HepG2 (cell line): ENCODE results near the gene ALOX12. TPM values are rescaled to one million over a fixed set of nuclear protein-coding genes. Genes with fewer than 3 reads are reported as not detected.

Source experiments
- ATF7-NPFF ChIP-seq: sonication (generic); formaldehyde crosslinking; IDR thresholded peaks from 2 replicates; pipeline ENCODE4 v1.8.1; 2023; ENCODE audit warnings: mild to moderate bottlenecking, low read depth, missing genetic modification reagents, moderate library complexity
- ATRX ChIP-seq: sonication (generic); formaldehyde crosslinking; IDR thresholded peaks from 2 replicates; pipeline ENCODE4 v1.4.0; 2020; ENCODE audit warnings: missing genetic modification reagents, borderline replicate concordance
- CC2D1A ChIP-seq: sonication (generic); formaldehyde crosslinking; IDR thresholded peaks from 2 replicates; pipeline ENCODE4 v1.8.1; 2023; ENCODE audit warnings: mild to moderate bottlenecking, missing genetic modification reagents
- ELF4 ChIP-seq: sonication (generic); formaldehyde crosslinking; IDR thresholded peaks from 2 replicates; pipeline ENCODE4 v1.5.0; 2020; ENCODE audit warnings: missing genetic modification reagents, mild to moderate bottlenecking, moderate library complexity, borderline replicate concordance
- MAZ ChIP-seq, 2 experiments: sonication (generic) in 1 of 2; formaldehyde crosslinking in 1 of 2; IDR thresholded peaks; 2 replicates each; pipeline versions ENCODE4 v1.5.0 to v1.6.1; 2012 to 2020; ENCODE audit warnings: low read depth in 2 of 2, mild to moderate bottlenecking in 2 of 2, borderline replicate concordance in 1 of 2, improper control_type of control experiment in 1 of 2, low read length in 1 of 2, missing genetic modification reagents in 1 of 2, moderate library complexity in 1 of 2
- TAF15 ChIP-seq: fragments of 200-400 bp; formaldehyde crosslinking; IDR thresholded peaks from one replicate; pipeline ENCODE4 v1.6.1; 2018; ENCODE audit warnings: mild to moderate bottlenecking, low read depth, low read length; ENCODE audit not compliant: poor library complexity, severe bottlenecking
- TRIM24 ChIP-seq: sonication (generic); formaldehyde crosslinking; IDR thresholded peaks from 2 replicates; pipeline ENCODE4 v1.8.0; 2022; ENCODE audit warnings: mild to moderate bottlenecking, missing genetic modification reagents
- U2AF2 ChIP-seq: fragments of 200-400 bp; formaldehyde crosslinking; IDR thresholded peaks from 2 replicates; pipeline ENCODE4 v1.6.1; 2017; ENCODE audit warnings: low read depth, mild to moderate bottlenecking, low read length
- ZMYM2 ChIP-seq: sonication (generic); formaldehyde crosslinking; IDR thresholded peaks from 2 replicates; pipeline ENCODE4 v1.8.0; 2022; ENCODE audit warnings: mild to moderate bottlenecking, missing genetic modification reagents
- ZNF17 ChIP-seq: sonication (generic); formaldehyde crosslinking; IDR thresholded peaks from 2 replicates; pipeline ENCODE4 v1.5.0; 2020; ENCODE audit warnings: mild to moderate bottlenecking, missing genetic modification reagents
- ZNF20 ChIP-seq: sonication (generic); formaldehyde crosslinking; IDR thresholded peaks from 2 replicates; pipeline ENCODE4 v1.4.0; 2020; ENCODE audit warnings: mild to moderate bottlenecking, moderate library complexity, missing genetic modification reagents
- ZNF451 ChIP-seq: sonication (generic); formaldehyde crosslinking; IDR thresholded peaks from 2 replicates; pipeline ENCODE4 v1.5.0; 2020; ENCODE audit warnings: mild to moderate bottlenecking, missing genetic modification reagents
- ZNF484 ChIP-seq: sonication (generic); formaldehyde crosslinking; IDR thresholded peaks from 2 replicates; pipeline ENCODE4 v1.5.1; 2020; ENCODE audit warnings: mild to moderate bottlenecking, low read depth, missing genetic modification reagents, borderline replicate concordance
- ZNF777 ChIP-seq: sonication (generic); formaldehyde crosslinking; IDR thresholded peaks from 2 replicates; pipeline ENCODE4 v1.4.0; 2020; ENCODE audit warnings: missing genetic modification reagents
- ZNF883 ChIP-seq: sonication (generic); formaldehyde crosslinking; IDR thresholded peaks from 2 replicates; pipeline ENCODE4 v1.5.1; 2020; ENCODE audit warnings: mild to moderate bottlenecking, missing genetic modification reagents; ENCODE audit errors: not compliant biosample characterization
- ZSCAN25 ChIP-seq: sonication (generic); formaldehyde crosslinking; IDR thresholded peaks from 2 replicates; pipeline ENCODE4 v1.8.0; 2022; ENCODE audit warnings: mild to moderate bottlenecking, missing genetic modification reagents
- polyA plus RNA-seq, 8 experiments: library from polyadenylated mRNA; depleted of rRNA in 3 of 8; stranded (reverse) in 7 of 8; unstranded in 1 of 8; fragments of >200 nt; fragmentation: Illumina TruSeq in 4 of 8; extraction: Trizol in 4 of 8; gene quantifications; 2 replicates each; pipeline versions ENCODE4 v1.2.1 to v1.2.3, GENCODE V29; 2011 to 2016; ENCODE audit warnings: low read depth in 4 of 8, missing spikeins in 1 of 8, mixed read lengths in 1 of 8; ENCODE audit not compliant: insufficient read depth in 1 of 8
- total RNA-seq, 5 experiments: library from RNA; depleted of rRNA; stranded (reverse); fragments of >200 nt; fragmentation: Illumina TruSeq; extraction: Trizol; gene quantifications; 2 replicates each; pipeline ENCODE4 v1.2.3, GENCODE V29; 2016; ENCODE audit warnings: low read depth in 1 of 5
- TF ChIP-seq, protein P1 (sequence below): sonication (generic); formaldehyde crosslinking; IDR thresholded peaks from 2 replicates; pipeline ENCODE4 v1.4.0; 2020; ENCODE audit warnings: missing genetic modification reagents
- TF ChIP-seq, protein P2 (sequence below): IDR thresholded peaks from 2 replicates; pipeline ENCODE4 v1.6.1; 2012; ENCODE audit warnings: low read length, improper control_type of control experiment

Gene ALOX12
- total and polyA plus RNA-seq, 2 of the 13 experiments (the other 11 are each of a cell fraction or from before 2014, with no cell fraction given), result not detected

DNA sequence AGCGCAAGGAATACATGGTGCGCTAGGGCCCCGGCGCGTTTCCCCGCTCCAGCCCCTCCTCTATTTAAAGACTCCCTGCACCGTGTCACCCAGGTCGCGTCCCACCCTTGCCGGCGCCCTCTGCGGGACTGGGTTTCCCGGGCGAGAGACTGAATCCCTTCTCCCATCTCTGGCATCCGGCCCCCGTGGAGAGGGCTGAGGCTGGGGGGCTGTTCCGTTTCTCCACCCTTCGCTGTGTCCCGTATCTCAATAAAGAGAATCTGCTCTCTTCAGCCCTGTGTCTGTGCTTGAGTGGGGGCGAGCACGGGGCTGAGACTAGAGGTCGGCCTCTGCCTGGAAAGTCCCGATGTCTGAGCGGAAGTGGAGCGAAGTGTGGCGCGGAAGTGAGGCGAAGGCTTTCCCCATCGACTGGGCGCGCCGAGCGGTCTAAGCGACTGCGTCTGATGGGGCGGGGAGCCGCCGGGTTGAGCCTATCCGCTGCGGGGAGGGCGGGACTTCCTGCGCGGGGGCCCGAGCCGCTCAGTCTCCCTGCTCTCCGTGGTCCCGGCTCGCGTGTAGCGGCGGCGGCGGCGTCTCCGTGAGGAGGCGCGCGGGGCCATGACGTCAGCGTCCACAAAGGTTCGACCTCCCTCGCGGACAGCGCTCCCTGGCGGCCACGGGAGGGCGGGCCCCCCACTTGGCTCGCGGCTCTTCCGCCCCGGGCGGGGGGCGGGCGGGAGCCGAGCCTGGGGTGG, 18.6 kb downstream of the ALOX12 start (continued):
- TF ChIP-seq, protein P1, sequence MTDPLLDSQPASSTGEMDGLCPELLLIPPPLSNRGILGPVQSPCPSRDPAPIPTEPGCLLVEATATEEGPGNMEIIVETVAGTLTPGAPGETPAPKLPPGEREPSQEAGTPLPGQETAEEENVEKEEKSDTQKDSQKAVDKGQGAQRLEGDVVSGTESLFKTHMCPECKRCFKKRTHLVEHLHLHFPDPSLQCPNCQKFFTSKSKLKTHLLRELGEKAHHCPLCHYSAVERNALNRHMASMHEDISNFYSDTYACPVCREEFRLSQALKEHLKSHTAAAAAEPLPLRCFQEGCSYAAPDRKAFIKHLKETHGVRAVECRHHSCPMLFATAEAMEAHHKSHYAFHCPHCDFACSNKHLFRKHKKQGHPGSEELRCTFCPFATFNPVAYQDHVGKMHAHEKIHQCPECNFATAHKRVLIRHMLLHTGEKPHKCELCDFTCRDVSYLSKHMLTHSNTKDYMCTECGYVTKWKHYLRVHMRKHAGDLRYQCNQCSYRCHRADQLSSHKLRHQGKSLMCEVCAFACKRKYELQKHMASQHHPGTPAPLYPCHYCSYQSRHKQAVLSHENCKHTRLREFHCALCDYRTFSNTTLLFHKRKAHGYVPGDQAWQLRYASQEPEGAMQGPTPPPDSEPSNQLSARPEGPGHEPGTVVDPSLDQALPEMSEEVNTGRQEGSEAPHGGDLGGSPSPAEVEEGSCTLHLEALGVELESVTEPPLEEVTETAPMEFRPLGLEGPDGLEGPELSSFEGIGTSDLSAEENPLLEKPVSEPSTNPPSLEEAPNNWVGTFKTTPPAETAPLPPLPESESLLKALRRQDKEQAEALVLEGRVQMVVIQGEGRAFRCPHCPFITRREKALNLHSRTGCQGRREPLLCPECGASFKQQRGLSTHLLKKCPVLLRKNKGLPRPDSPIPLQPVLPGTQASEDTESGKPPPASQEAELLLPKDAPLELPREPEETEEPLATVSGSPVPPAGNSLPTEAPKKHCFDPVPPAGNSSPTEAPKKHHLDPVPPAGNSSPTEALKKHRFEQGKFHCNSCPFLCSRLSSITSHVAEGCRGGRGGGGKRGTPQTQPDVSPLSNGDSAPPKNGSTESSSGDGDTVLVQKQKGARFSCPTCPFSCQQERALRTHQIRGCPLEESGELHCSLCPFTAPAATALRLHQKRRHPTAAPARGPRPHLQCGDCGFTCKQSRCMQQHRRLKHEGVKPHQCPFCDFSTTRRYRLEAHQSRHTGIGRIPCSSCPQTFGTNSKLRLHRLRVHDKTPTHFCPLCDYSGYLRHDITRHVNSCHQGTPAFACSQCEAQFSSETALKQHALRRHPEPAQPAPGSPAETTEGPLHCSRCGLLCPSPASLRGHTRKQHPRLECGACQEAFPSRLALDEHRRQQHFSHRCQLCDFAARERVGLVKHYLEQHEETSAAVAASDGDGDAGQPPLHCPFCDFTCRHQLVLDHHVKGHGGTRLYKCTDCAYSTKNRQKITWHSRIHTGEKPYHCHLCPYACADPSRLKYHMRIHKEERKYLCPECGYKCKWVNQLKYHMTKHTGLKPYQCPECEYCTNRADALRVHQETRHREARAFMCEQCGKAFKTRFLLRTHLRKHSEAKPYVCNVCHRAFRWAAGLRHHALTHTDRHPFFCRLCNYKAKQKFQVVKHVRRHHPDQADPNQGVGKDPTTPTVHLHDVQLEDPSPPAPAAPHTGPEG (CRISPR knock-in tag), result no peak
- TF ChIP-seq ZNF484 (CRISPR knock-in tag) (no peak), ZSCAN25 (CRISPR knock-in tag) (peak; percentile 66; the same call in 1 of the 2 replicates), U2AF2 (no peak), ZNF20 (CRISPR knock-in tag) (no peak), ZMYM2 (CRISPR knock-in tag) (peak; percentile 89; the same call in 1 of the 2 replicates), ZNF777 (CRISPR knock-in tag) (0 out of 2 replicates have a peak, but pooled peaks have one; percentile 16), ZNF883 (CRISPR knock-in tag) (peak; percentile 51), CC2D1A (CRISPR knock-in tag) (no peak), MAZ (IDR thresholded peaks at IDR 0.05; ENCODE audit: borderline replicate concordance, low read depth, low read length) (peak; percentile 73; the same call in 1 of the 2 replicates), MAZ (CRISPR knock-in tag; IDR thresholded peaks at IDR 0.05; ENCODE audit: low read depth) (peak; percentile 93), ATRX (CRISPR knock-in tag) (no peak), ZNF451 (CRISPR knock-in tag) (no peak; the same call in 1 of the 2 replicates), ATF7-NPFF (CRISPR knock-in tag) (no peak), ZNF17 (CRISPR knock-in tag) (no peak), ELF4 (CRISPR knock-in tag) (0 out of 2 replicates have a peak, but pooled peaks have one; percentile 54), TRIM24 (CRISPR knock-in tag) (no peak), TAF15 (no peak)
- TF ChIP-seq, protein P2, sequence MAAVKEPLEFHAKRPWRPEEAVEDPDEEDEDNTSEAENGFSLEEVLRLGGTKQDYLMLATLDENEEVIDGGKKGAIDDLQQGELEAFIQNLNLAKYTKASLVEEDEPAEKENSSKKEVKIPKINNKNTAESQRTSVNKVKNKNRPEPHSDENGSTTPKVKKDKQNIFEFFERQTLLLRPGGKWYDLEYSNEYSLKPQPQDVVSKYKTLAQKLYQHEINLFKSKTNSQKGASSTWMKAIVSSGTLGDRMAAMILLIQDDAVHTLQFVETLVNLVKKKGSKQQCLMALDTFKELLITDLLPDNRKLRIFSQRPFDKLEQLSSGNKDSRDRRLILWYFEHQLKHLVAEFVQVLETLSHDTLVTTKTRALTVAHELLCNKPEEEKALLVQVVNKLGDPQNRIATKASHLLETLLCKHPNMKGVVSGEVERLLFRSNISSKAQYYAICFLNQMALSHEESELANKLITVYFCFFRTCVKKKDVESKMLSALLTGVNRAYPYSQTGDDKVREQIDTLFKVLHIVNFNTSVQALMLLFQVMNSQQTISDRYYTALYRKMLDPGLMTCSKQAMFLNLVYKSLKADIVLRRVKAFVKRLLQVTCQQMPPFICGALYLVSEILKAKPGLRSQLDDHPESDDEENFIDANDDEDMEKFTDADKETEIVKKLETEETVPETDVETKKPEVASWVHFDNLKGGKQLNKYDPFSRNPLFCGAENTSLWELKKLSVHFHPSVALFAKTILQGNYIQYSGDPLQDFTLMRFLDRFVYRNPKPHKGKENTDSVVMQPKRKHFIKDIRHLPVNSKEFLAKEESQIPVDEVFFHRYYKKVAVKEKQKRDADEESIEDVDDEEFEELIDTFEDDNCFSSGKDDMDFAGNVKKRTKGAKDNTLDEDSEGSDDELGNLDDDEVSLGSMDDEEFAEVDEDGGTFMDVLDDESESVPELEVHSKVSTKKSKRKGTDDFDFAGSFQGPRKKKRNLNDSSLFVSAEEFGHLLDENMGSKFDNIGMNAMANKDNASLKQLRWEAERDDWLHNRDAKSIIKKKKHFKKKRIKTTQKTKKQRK, result no peak
